Skeletal muscle satellite cell (primary cell): ENCODE data around the gene NHERF1.

ENCODE experiments used
- H3K27me3 ChIP-seq: 2 replicates; pipeline ENCODE4 v1.7.0; 2013; ENCODE audit warnings: low read length; ENCODE audit not compliant: control insufficient read depth, insufficient read depth
- H3K36me3 ChIP-seq: 2 replicates; pipeline ENCODE4 v1.7.0; 2013; ENCODE audit warnings: mild to moderate bottlenecking, control low read depth, low read length; ENCODE audit not compliant: insufficient read depth
- H3K4me1 ChIP-seq: 2 replicates; pipeline ENCODE4 v1.7.0; 2013; ENCODE audit warnings: low read length; ENCODE audit not compliant: control insufficient read depth, insufficient read depth
- H3K4me2 ChIP-seq: 2 replicates; pipeline ENCODE4 v1.7.0; 2013; ENCODE audit warnings: mild to moderate bottlenecking, low read length
- H3K4me3 ChIP-seq: 2 replicates; pipeline ENCODE4 v1.7.0; 2013; ENCODE audit warnings: low read length
- H3K9ac ChIP-seq: 2 replicates; pipeline ENCODE4 v1.7.0; 2013; ENCODE audit warnings: mild to moderate bottlenecking, low read depth, low read length, moderate library complexity
- H3K9me3 ChIP-seq: replicated peaks from 2 replicates; pipeline ENCODE4 v1.7.0; 2013; ENCODE audit warnings: mild to moderate bottlenecking, control low read depth, low read length

The NHERF1 gene

GRCh38 chr17:74763565-74764387 lies 15.3 kb downstream of the NHERF1 start:
- no peaks in the 10 kb centered on the region for H3K9me3 ChIP-seq
- peaks cover 24% of the 10 kb centered on the region for H3K36me3 ChIP-seq
- H3K4me1 ChIP-seq: peaks cover 45% of the 10 kb centered on the region
- H3K4me2 ChIP-seq: no peak overlapping the region
- no peak overlapping the region for H3K9ac ChIP-seq
- H3K27me3 ChIP-seq: no peaks in the 10 kb centered on the region
- no peak overlapping the region for H3K4me3 ChIP-seq

GRCh38 chr17:74764751-74765286 lies 16.4 kb downstream of the NHERF1 start:
- H3K36me3 ChIP-seq: peaks cover 34% of the 10 kb centered on the region
- H3K4me1 ChIP-seq: peaks cover 39% of the 10 kb centered on the region
- H3K4me2 ChIP-seq: no peak overlapping the region
- no peak overlapping the region for H3K4me3 ChIP-seq
- H3K9ac ChIP-seq: no peak overlapping the region
- H3K9me3 ChIP-seq: no peaks in the 10 kb centered on the region
- no peaks in the 10 kb centered on the region for H3K27me3 ChIP-seq

- Histone ChIP-seq H3K27me3 (no peaks in the 10 kb centered on the region), H3K4me2 (no peak overlapping the region), H3K4me3 (no peak overlapping the region), H3K9me3 (no peaks in the 10 kb centered on the region), H3K9ac (no peak overlapping the region), H3K4me1 (peaks cover 25% of the 10 kb centered on the region), H3K36me3 (peaks cover 50% of the 10 kb centered on the region)
Measured at GRCh38 chr17:74766413-74766812, 18.0 kb downstream of the NHERF1 start.

- H3K9ac ChIP-seq: no peak overlapping the region
- H3K4me3 ChIP-seq: no peak overlapping the region
- H3K4me1 ChIP-seq: peaks cover 25% of the 10 kb centered on the region
Measured at GRCh38 chr17:74767111-74767516, 18.7 kb downstream of the NHERF1 start.

GRCh38 chr17:74768069-74768762 lies 19.8 kb downstream of the NHERF1 start:
- Histone ChIP-seq H3K4me3 (no peak overlapping the region), H3K36me3 (peaks cover 66% of the 10 kb centered on the region), H3K9me3 (no peaks in the 10 kb centered on the region), H3K4me2 (peak overlapping the region; percentile 65), H3K27me3 (no peaks in the 10 kb centered on the region), H3K9ac (peak overlapping the region; percentile 68), H3K4me1 (peaks cover 30% of the 10 kb centered on the region)

More at GRCh38 chr17:74767111-74767516, 18.7 kb downstream of the NHERF1 start:
- Histone ChIP-seq H3K9me3 (no peaks in the 10 kb centered on the region), H3K27me3 (no peaks in the 10 kb centered on the region), H3K36me3 (peaks cover 57% of the 10 kb centered on the region), H3K4me2 (peak overlapping the region; percentile 65)

GRCh38 chr17:74768763-74769114 lies 20.3 kb downstream of the NHERF1 start:
- peak overlapping the region; percentile 68 for H3K9ac ChIP-seq
- H3K36me3 ChIP-seq: peaks cover 66% of the 10 kb centered on the region
- H3K4me3 ChIP-seq: no peak overlapping the region
- H3K27me3 ChIP-seq: no peaks in the 10 kb centered on the region
- no peaks in the 10 kb centered on the region for H3K9me3 ChIP-seq
- H3K4me1 ChIP-seq: peaks cover 35% of the 10 kb centered on the region
- H3K4me2 ChIP-seq: peak overlapping the region; percentile 65

GRCh38 chr17:74769266-74769855 lies 20.9 kb downstream of the NHERF1 start:
- H3K4me2 ChIP-seq: no peak overlapping the region
- H3K4me1 ChIP-seq: peaks cover 41% of the 10 kb centered on the region
- H3K9ac ChIP-seq: no peak overlapping the region
- H3K27me3 ChIP-seq: no peaks in the 10 kb centered on the region
- no peaks in the 10 kb centered on the region for H3K9me3 ChIP-seq
- no peak overlapping the region for H3K4me3 ChIP-seq
- H3K36me3 ChIP-seq: peaks cover 64% of the 10 kb centered on the region

GRCh38 chr17:74769856-74770497 lies 21.5 kb downstream of the NHERF1 start:
- no peak overlapping the region for H3K4me3 ChIP-seq
- no peaks in the 10 kb centered on the region for H3K9me3 ChIP-seq
- no peak overlapping the region for H3K4me2 ChIP-seq
- peaks cover 41% of the 10 kb centered on the region for H3K4me1 ChIP-seq
- peaks cover 59% of the 10 kb centered on the region for H3K36me3 ChIP-seq
- H3K9ac ChIP-seq: no peak overlapping the region
- no peaks in the 10 kb centered on the region for H3K27me3 ChIP-seq

- H3K36me3 ChIP-seq: peaks cover 58% of the 10 kb centered on the region
- H3K4me1 ChIP-seq: peaks cover 47% of the 10 kb centered on the region
- no peak overlapping the region for H3K9ac ChIP-seq
- no peaks in the 10 kb centered on the region for H3K9me3 ChIP-seq
- no peak overlapping the region for H3K4me2 ChIP-seq
- no peaks in the 10 kb centered on the region for H3K27me3 ChIP-seq
- H3K4me3 ChIP-seq: no peak overlapping the region
Measured at GRCh38 chr17:74770498-74771318, 22.3 kb downstream of the NHERF1 start.

GRCh38 chr17:74771319-74771914 lies 23.0 kb downstream of the NHERF1 start:
- Histone ChIP-seq H3K4me1 (peaks cover 47% of the 10 kb centered on the region), H3K9me3 (no peaks in the 10 kb centered on the region), H3K4me3 (no peak overlapping the region), H3K27me3 (no peaks in the 10 kb centered on the region), H3K9ac (no peak overlapping the region), H3K36me3 (peaks cover 55% of the 10 kb centered on the region), H3K4me2 (no peak overlapping the region)
